Panc1 (cell line): ENCODE results near the gene NEUROG1.

Source experiments
- CTCF ChIP-seq: fragments of 450-650 bp; IDR thresholded peaks from 2 replicates; pipeline ENCODE4 v1.5.1; 2017; ENCODE audit warnings: mild to moderate bottlenecking
- POLR2AphosphoS5 ChIP-seq: IDR thresholded peaks from 2 replicates; pipeline ENCODE4 v1.6.1; 2012; ENCODE audit warnings: mild to moderate bottlenecking, low read depth, low read length, moderate library complexity
- REST ChIP-seq, 2 experiments: IDR thresholded peaks; 2 replicates each; pipeline ENCODE4 v1.6.1; 2011 to 2012; ENCODE audit warnings: low read depth in 2 of 2, control low read depth in 1 of 2, low read length in 1 of 2, mild to moderate bottlenecking in 1 of 2, moderate library complexity in 1 of 2; ENCODE audit not compliant: insufficient read depth in 1 of 2
- TCF7L2 ChIP-seq: IDR thresholded peaks from 2 replicates; pipeline ENCODE4 v1.6.1; 2011; ENCODE audit warnings: mild to moderate bottlenecking, low read depth, low read length, inconsistent platforms

- TF ChIP-seq CTCF, result no peak
- no peak for TF ChIP-seq REST (IDR thresholded peaks at IDR 0.05; ENCODE audit: insufficient read depth in 1 of 2, low read depth in 2 of 2, low read length in 1 of 2)
- TF ChIP-seq POLR2AphosphoS5, result no peak
- no peak for TF ChIP-seq TCF7L2
Observed at GRCh38 chr5:135541807-135542502, 6.2 kb upstream of the NEUROG1 start.
